GM12873 (cell line): ENCODE results near the gene TNS3.

Experiments used
- CTCF ChIP-seq: IDR thresholded peaks from 2 replicates; pipeline ENCODE4 v1.5.1; 2012; ENCODE audit warnings: low read depth, mild to moderate bottlenecking, moderate library complexity, low read length, control low read depth; ENCODE audit not compliant: insufficient read depth; ENCODE audit errors: missing control alignments

Gene TNS3

GRCh38 chr7:47516985-47517600 lies 64.8 kb downstream of the TNS3 start:
- TF ChIP-seq CTCF: no peak

- no peak for TF ChIP-seq CTCF
Measured at GRCh38 chr7:47516386-47516785, 65.5 kb downstream of the TNS3 start.

GRCh38 chr7:47515305-47515834 lies 66.5 kb downstream of the TNS3 start:
- TF ChIP-seq CTCF: no peak

GRCh38 chr7:47514818-47515217 lies 67.1 kb downstream of the TNS3 start:
- no peak for TF ChIP-seq CTCF

- no peak for TF ChIP-seq CTCF
Measured at GRCh38 chr7:47514367-47514766, 67.5 kb downstream of the TNS3 start.

GRCh38 chr7:47513741-47514241 lies 68.1 kb downstream of the TNS3 start:
- TF ChIP-seq CTCF: no peak

- no peak for TF ChIP-seq CTCF
Measured at GRCh38 chr7:47512481-47513176, 69.3 kb downstream of the TNS3 start.
